Measurements from ENCODE around the gene RNF212.

RNF212 gene

DNA sequence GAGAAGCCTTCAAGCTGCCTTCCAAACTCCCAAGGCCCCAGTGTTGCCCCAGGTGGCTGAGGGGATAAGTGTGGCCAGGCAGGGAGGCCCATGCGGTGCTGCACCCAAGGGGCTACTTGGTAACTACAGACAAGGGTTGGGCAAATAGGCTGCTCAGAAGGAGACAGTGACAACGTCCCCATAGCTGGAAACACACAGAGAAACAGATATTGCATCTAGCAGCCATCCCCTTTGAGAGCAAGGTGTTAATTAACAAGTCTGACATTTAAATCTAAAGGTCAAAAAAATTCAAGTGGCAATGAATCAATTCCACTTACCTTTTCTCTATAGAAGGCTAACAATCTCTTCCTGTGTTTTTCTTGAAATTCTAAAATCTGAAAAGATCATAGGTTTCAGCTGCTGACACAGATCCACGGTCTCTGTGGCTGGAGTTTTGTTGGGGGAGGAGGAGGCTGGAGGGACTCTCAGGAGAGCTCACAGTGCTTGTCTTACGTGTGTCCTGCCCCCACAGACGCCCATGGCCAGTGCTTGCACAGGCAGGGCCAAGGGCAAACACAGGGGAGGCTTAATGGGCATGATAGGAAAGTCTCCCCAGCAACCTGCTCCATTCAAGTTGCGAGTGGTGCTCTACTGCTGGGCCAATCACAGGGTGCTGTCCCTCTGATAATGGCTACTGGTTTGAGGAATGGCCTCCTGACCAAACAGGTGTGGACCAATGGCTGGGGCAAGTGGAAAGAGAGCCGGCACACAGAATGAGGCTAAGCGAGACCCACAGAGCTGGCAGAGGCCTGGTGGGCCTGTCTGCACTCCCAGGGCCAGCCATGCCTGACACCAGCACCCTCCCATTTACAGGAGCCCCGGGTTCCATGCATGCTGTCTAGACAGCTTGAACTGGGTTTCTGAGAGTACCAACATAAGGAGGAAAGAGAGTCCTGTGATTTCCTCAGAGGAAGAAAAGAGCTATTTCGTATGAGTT is 22.6 kb downstream of the RNF212 start:
- no peak for DNase-seq

- no peak for DNase-seq
Measured at GRCh38 chr4:1090036-1090435, 23.3 kb downstream of the RNF212 start.

DNA sequence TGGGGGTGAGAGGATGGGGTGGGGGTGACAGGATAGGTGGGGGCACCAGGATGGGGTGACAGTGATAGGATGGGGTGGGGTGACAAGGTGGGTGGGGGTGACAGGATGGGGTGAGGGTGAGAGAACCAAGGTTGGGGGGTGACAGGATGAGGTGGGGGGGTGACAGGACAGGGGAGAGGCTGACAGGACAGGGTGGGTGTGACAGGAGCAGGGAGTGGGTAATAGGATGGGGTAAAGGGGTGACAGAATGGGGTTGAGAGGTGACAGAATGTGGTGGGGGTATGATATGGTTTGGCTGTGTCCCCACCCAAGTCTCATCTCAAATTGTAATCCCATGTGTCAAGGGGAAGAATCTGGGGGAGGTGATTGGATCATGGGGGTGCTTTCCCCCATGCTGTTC is 26.0 kb downstream of the RNF212 start:
- DNase-seq = no peak

- no peak for DNase-seq
Measured at GRCh38 chr4:1086011-1086410, 27.4 kb downstream of the RNF212 start.

GRCh38 chr4:1085404-1085799 is 28.0 kb downstream of the RNF212 start:
- no peak for DNase-seq

DNA sequence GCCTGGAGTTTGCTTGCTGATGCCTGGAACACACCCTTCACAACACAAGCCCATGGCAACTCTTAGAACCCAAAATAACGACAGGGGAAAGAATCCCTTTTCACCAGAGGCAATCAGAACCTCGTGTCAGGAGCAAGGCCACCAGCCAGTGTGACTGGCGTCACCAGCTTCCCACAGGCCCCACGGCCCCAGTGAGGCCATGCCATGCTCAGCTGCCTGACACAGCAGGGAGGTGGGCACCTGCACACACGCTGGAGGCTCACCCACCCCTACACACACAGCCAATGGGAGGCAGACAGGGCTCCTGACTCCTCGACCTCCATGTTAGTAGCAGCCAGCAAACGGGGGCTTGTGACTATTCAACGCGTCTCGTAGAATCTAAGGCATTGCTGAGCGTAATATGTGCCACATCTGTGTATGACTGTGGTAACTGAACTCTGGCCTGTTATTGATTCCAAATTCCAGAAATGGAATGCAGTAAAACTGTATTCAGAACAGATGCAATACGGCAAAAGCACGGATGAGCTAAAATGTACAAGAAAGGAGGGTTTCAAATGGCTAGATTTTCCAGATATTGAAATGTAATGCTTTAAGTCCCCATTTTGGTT is 28.5 kb downstream of the RNF212 start:
- DNase-seq = no peak

GRCh38 chr4:1084394-1084793 is 29.0 kb downstream of the RNF212 start:
- DNase-seq = no peak

DNA sequence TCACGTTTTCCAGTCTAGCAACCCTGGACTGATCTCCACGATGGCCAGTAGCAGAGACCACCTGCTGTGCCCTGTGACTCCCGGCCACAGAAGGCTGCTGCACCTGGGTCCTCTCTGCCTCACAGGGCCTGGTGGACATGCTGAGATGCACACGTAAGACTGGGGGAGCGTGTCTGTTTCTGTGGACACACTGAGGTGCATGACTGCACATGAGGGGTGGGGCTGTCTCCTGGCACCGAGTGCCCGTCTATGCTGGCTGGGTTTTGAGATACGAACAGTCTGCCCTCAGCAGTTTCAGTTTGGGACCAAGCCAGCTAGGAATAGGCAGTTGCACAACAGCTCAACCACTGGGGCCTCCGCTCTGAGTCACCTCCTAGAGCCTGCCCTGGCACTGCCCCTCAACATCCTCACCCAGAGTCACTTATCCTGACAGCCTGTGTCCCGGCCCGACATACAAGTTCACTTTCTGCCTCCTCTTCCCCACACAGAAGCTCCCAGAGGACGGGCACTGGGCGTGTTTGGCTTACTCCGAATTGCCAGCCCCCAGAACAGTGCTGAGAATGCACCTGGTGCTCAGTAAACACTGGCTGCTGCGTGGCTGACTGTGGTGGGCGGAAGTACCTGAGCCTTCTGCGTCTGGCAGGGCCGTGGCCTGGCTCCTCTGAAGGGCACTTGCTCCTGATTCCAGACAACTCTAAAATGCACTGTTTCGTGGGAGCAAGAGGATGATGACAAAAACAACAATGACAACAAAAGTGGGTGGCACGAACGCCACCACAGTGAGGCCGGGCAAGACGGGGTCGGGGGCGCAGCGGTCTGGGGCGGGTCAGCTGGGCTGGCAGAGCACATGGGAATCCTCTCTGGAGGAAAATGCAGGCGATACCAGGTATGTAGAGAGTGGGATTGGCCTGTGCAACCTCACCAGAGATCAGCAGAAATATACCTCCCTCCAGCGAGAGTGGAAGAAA is 30.9 kb downstream of the RNF212 start:
- DNase-seq = no peak

- no peak for DNase-seq
Measured at GRCh38 chr4:1081689-1082040, 31.7 kb downstream of the RNF212 start.

DNA sequence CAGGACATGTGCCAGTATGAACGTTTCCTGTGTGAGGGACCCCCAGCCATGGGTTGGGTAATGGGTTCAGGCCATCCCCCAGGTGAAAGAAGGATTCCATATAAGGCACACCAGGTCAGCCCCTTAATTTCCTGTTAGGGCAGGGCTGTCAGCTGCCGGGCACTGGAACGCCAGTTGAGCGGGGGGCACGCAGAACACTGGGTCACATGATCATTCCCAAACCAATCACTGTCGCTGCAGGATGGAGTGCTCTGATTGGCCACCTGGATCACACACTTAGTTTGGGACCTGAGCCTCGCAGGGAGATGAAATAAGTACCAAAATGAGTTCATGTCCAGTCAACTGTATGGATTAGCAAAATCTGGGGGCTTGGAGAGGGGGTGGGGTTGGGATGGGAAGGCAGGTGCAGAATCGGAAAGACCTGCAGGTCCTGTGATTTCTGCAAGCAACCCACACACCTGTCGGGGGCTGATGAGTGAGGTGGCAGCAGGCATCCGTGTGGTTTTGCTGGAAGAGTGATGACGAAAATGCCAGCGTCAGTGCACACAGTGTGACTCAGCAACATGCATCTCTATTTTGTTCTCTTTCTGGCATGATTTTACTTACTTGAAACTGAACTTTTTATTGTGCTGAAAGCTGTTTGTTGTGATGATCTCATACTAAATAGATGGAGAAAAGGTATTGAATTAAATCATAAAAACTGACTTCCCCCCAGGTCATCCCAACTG is 32.2 kb downstream of the RNF212 start:
- DNase-seq = no peak

DNA sequence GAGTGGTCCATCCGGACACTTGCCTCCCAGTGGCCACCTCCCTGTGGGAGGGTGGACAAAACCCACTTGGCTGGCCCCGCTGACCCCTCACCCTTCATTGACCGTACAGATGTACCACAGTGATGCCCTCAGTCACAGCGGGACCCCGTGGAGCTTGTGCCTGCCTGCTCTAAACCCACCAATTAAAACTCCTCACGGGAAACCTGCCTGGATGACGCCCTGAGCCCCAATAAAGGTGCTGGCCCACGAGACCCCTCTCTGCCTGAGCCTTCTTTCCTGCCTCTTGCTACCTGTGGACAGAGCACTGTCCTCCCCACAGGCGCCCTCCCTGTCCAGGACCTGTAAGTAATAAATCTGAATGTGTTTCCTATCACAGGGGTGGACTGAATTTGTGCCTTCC is 32.9 kb downstream of the RNF212 start:
- no peak for DNase-seq

DNA sequence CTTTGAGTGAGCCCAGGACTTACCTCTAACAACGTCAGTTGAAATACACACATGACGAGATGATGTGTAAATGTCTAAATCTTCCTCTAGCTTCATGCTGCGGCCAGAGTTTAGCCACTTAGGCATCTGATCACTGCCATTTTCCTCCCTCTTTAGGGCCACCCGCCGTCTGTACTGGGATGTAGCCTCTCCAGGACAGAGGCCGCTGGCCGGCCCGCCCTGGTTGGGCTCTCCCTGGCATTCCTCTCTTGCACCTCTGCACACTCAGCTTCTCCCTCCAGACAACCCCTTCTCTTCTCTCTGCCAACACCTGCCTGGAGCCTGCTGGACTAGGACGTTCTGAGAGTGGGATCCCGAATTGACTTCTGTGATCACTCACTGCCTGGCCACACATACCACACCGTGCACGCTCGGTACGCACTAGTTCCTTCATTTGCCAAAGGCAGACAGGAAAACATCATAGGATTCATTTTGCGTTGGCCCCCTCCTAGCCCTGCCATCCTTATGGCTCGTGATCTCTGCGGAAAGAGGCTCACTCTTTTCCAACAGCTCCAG is 33.6 kb downstream of the RNF212 start:
- DNase-seq = no peak

DNA sequence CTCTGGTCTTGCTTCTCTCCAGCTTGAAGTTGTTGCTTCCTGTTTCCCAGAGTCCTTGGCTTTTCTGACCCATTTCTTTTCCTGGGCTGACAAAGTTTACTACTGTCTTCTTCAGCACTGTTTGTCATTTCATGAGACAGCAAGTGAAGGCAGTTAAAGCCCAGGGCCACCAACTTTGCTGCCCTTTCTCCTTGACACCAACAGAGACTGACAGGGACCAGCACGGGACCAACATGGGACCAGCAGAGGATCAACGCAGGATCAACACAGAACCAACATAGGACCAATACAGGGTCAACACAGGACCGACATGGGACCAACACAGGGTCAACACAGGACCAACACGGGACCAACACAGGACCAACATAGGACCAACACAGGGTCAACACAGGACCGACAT is 34.9 kb downstream of the RNF212 start:
- no peak for DNase-seq

- no peak for DNase-seq
Measured at GRCh38 chr4:1077711-1078477, 35.5 kb downstream of the RNF212 start.

GRCh38 chr4:1075809-1076699 is 37.3 kb downstream of the RNF212 start:
- no peak for DNase-seq

DNA sequence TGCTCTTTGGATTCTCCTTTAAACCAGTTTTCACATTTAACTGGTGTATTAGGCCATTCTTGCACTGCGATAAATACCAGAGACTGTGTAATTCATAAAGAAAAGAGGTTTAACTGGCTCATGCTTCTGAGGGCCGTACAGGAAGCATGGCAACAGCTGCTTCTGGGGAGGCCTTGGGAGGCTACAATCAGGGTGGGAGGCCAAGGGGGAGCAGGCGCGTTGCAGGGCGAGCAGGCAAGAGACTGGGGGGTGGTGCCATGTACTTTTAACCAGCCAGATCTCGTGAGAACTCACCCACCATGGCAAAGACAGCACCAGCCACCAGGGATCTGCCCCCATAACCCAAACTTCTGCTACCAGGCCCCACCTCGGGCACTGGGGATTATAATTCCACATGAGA is 38.1 kb downstream of the RNF212 start:
- no peak for DNase-seq

GRCh38 chr4:1074077-1074476 is 39.3 kb downstream of the RNF212 start:
- no peak for DNase-seq

GRCh38 chr4:1072830-1073446 is 40.4 kb downstream of the RNF212 start:
- peak; percentile 18 for DNase-seq

DNA sequence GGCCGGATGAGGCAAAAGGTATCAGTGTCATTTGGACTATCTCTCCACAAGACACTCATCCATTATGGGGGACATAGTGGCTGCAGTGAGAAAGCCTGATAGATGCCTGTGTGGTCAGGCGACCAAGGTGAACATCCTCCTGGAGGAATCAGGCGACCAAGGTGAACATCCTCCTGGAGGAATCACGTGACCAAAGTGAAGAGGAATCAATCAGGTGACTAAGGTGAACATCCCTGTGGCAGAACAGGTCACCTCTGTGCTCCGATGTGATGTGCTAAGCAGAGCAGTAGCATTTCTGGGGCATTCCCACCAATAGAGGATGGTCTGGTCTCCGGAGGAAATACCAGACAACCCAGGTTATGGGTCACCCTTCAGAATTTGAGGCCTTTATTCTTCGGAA is 44.0 kb downstream of the RNF212 start:
- DNase-seq = no peak

GRCh38 chr4:1065732-1066131 is 47.6 kb downstream of the RNF212 start:
- no peak for DNase-seq
